ENCODE data around the gene MGAT4A.
"Not testable (repeated sequence)": the region's sequence is repeated elsewhere in the genome, so short reads cannot be mapped to it uniquely, and the experiment has no call there.

- TF ChIP-seq CTCF (IDR thresholded peaks at IDR 0.05; ENCODE audit: control extremely low read depth in 1 of 3, insufficient read depth in 1 of 3, low read depth in 1 of 3, low read length in 3 of 3); EP300 (IDR thresholded peaks at IDR 0.05; ENCODE audit: borderline replicate concordance in 1 of 2, low read depth in 2 of 2, low read length in 2 of 2); EZH2 (IDR thresholded peaks at IDR 0.05; ENCODE audit: low read depth, low read length, severe bottlenecking); FOSL1 (IDR thresholded peaks at IDR 0.05; ENCODE audit: insufficient read depth, low read depth, low read length); KDM4A (IDR thresholded peaks at IDR 0.05; ENCODE audit: low read depth, low read length, severe bottlenecking): not testable (repeated sequence)
These were observed 71.5 kb downstream of the MGAT4A start for GRCh38 chr2:98659491-98659840.

All from H1 (cell line).